GM23338 (cell line): ENCODE results near the gene TAS2R41. TPM values are rescaled to one million over a fixed set of nuclear protein-coding genes. Genes with fewer than 3 reads are reported as not detected.

Source experiments
- CREB1 ChIP-seq: fragments of 250-450 bp; sonication (Bioruptor Pico); IDR thresholded peaks from 2 replicates; pipeline ENCODE4 v1.5.0; 2020; ENCODE audit warnings: low read depth, mild to moderate bottlenecking, moderate library complexity
- CTCF ChIP-seq, 2 experiments: fragments of 200-600 bp in 1 of 2; sonication (generic) in 1 of 2; conservative IDR thresholded peaks; 2 replicates each; pipeline versions ENCODE4 v1.5.1 to v1.6.1; 2016 to 2017; ENCODE audit warnings: antibody characterized with exemption in 2 of 2, low read depth in 2 of 2, mild to moderate bottlenecking in 2 of 2, moderate library complexity in 1 of 2
- EZH2 ChIP-seq: fragments of 200-600 bp; sonication (generic); IDR thresholded peaks from one replicate; pipeline ENCODE4 v1.8.0; 2017; ENCODE audit warnings: antibody characterized with exemption, mild to moderate bottlenecking, low read depth; ENCODE audit not compliant: unreplicated experiment
- POLR2AphosphoS5 ChIP-seq: IDR thresholded peaks from 2 replicates; pipeline ENCODE4 v1.6.1; 2016; ENCODE audit warnings: antibody characterized with exemption, low read depth
- REST ChIP-seq: IDR thresholded peaks from one replicate; pipeline ENCODE4 v1.6.1; 2018; ENCODE audit warnings: antibody characterized with exemption; ENCODE audit not compliant: unreplicated experiment
- polyA plus RNA-seq: library from polyadenylated mRNA; unstranded; fragments of >200 nt; fragmentation: Nextera tagmentation; extraction: Ambion mirVana; gene quantifications from 2 replicates; pipeline ENCODE4 v1.2.1, GENCODE V29; 2016
- total RNA-seq: library from RNA; depleted of rRNA; stranded (reverse); fragments of >200 nt; shearing (Covaris generic); gene quantifications from 2 replicates; pipeline ENCODE4 v1.2.3, GENCODE V29; 2014
- TF ChIP-seq, protein P1 (sequence below): fragments of 250-450 bp; sonication (Bioruptor Pico); IDR thresholded peaks from 2 replicates; pipeline ENCODE4 v1.5.0; 2020; ENCODE audit warnings: mild to moderate bottlenecking, moderate library complexity

TAS2R41 gene
- total and polyA plus RNA-seq, 2 experiments from 2014 or later, result 1.2 TPM; not detected in 1

DNA sequence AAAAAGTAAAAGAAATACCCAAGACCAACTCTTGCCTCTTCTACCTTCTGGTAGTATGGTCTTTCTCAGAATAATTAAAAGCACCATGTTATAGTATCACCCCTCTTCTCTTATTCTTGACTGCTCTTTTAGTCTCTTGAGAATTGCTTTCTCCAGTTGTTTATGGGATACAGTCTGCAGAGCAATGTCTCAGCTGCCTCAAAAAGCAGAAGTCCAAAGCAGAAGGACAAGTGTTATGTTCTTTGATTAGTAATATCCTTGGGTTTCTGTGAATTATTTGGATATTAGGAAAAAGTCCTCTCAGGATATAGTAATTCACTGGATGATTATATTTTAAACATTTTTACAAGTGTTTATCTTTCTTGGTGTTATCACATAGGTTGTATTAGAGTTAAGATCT is 7.4 kb downstream of the TAS2R41 start (continued):
- TF ChIP-seq, protein P1, sequence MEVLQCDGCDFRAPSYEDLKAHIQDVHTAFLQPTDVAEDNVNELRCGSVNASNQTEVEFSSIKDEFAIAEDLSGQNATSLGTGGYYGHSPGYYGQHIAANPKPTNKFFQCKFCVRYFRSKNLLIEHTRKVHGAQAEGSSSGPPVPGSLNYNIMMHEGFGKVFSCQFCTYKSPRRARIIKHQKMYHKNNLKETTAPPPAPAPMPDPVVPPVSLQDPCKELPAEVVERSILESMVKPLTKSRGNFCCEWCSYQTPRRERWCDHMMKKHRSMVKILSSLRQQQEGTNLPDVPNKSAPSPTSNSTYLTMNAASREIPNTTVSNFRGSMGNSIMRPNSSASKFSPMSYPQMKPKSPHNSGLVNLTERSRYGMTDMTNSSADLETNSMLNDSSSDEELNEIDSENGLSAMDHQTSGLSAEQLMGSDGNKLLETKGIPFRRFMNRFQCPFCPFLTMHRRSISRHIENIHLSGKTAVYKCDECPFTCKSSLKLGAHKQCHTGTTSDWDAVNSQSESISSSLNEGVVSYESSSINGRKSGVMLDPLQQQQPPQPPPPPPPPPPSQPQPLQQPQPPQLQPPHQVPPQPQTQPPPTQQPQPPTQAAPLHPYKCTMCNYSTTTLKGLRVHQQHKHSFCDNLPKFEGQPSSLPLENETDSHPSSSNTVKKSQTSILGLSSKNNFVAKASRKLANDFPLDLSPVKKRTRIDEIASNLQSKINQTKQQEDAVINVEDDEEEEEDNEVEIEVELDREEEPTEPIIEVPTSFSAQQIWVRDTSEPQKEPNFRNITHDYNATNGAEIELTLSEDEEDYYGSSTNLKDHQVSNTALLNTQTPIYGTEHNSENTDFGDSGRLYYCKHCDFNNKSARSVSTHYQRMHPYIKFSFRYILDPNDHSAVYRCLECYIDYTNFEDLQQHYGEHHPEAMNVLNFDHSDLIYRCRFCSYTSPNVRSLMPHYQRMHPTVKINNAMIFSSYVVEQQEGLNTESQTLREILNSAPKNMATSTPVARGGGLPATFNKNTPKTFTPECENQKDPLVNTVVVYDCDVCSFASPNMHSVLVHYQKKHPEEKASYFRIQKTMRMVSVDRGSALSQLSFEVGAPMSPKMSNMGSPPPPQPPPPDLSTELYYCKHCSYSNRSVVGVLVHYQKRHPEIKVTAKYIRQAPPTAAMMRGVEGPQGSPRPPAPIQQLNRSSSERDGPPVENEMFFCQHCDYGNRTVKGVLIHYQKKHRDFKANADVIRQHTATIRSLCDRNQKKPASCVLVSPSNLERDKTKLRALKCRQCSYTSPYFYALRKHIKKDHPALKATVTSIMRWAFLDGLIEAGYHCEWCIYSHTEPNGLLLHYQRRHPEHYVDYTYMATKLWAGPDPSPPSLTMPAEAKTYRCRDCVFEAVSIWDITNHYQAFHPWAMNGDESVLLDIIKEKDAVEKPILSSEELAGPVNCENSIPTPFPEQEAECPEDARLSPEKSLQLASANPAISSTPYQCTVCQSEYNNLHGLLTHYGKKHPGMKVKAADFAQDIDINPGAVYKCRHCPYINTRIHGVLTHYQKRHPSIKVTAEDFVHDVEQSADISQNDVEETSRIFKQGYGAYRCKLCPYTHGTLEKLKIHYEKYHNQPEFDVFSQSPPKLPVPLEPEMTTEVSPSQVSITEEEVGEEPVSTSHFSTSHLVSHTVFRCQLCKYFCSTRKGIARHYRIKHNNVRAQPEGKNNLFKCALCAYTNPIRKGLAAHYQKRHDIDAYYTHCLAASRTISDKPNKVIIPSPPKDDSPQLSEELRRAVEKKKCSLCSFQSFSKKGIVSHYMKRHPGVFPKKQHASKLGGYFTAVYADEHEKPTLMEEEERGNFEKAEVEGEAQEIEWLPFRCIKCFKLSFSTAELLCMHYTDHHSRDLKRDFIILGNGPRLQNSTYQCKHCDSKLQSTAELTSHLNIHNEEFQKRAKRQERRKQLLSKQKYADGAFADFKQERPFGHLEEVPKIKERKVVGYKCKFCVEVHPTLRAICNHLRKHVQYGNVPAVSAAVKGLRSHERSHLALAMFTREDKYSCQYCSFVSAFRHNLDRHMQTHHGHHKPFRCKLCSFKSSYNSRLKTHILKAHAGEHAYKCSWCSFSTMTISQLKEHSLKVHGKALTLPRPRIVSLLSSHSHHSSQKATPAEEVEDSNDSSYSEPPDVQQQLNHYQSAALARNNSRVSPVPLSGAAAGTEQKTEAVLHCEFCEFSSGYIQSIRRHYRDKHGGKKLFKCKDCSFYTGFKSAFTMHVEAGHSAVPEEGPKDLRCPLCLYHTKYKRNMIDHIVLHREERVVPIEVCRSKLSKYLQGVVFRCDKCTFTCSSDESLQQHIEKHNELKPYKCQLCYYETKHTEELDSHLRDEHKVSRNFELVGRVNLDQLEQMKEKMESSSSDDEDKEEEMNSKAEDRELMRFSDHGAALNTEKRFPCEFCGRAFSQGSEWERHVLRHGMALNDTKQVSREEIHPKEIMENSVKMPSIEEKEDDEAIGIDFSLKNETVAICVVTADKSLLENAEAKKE, result no peak
- TF ChIP-seq CREB1 (CRISPR knock-in tag) (no peak), EZH2 (no peak), POLR2AphosphoS5 (no peak), CTCF (conservative IDR thresholded peaks at IDR 0.05; ENCODE audit: low read depth in 2 of 2) (no peak), REST (no peak)
